DND-41 (cell line): Measurements from ENCODE around the gene CACNA2D3.

Experiments used
- CTCF ChIP-seq: IDR thresholded peaks from 2 replicates; pipeline ENCODE4 v1.5.1; 2012; ENCODE audit warnings: borderline replicate concordance, low read length, moderate library complexity, mild to moderate bottlenecking; ENCODE audit not compliant: poor library complexity, severe bottlenecking; ENCODE audit errors: extremely low read depth
- EZH2 ChIP-seq: IDR thresholded peaks from 3 replicates; pipeline ENCODE4 v1.6.1; 2012; ENCODE audit warnings: borderline replicate concordance, low read depth, mild to moderate bottlenecking, moderate library complexity, low read length, inconsistent platforms; ENCODE audit not compliant: severe bottlenecking

GRCh38 chr3:54514006-54514405 lies 391.7 kb downstream of the CACNA2D3 start:
- no peak for TF ChIP-seq CTCF
- no peak for TF ChIP-seq EZH2
